DMS114 treated with DMSO at 0.1 percent for 48 hours (cell line): Measurements from ENCODE around the gene PRSS22.

ENCODE experiments used
- DNase-seq: peaks from one replicate; lab custom pipeline; 2025; ENCODE audit not compliant: unreplicated experiment; lab: John Stamatoyannopoulos, UW

PRSS22 gene

GRCh38 chr16:2816751-2817339 is 41.1 kb downstream of the PRSS22 start, which contains the start of gene PRSS21:
TSS of gene PRSS21 (plus strand) at chr16:2817237. CDS start at chr16:2817269, 32 bp downstream.
- DNase-seq, result no peak

GRCh38 chr16:2815299-2815771 is 42.6 kb downstream of the PRSS22 start:
- no peak for DNase-seq

- no peak for DNase-seq
Measured at GRCh38 chr16:2814551-2815298, 43.2 kb downstream of the PRSS22 start.

GRCh38 chr16:2813771-2814221 is 44.2 kb downstream of the PRSS22 start:
- DNase-seq, result no peak

- no peak for DNase-seq
Measured at GRCh38 chr16:2811703-2812471, 46.1 kb downstream of the PRSS22 start.

GRCh38 chr16:2810651-2811050 is 47.3 kb downstream of the PRSS22 start:
- DNase-seq, result no peak

- no peak for DNase-seq
Measured at GRCh38 chr16:2809149-2809760, 48.7 kb downstream of the PRSS22 start.

GRCh38 chr16:2808181-2808580 is 49.8 kb downstream of the PRSS22 start:
- no peak for DNase-seq

GRCh38 chr16:2806286-2806685 is 51.7 kb downstream of the PRSS22 start:
- DNase-seq, result no peak

- DNase-seq, result no peak
Measured at GRCh38 chr16:2804728-2805127, 53.2 kb downstream of the PRSS22 start.

GRCh38 chr16:2803545-2804195 is 54.3 kb downstream of the PRSS22 start:
- no peak for DNase-seq
